KMS-11 (cell line): Measurements from ENCODE around the gene SH2D1A.
"Not testable (repeated sequence)": the region's sequence is repeated elsewhere in the genome, so short reads cannot be mapped to it uniquely, and the experiment has no call there.

Experiments used
- H2AFZ ChIP-seq: fragments of 200-600 bp; sonication (generic); 2 replicates; pipeline ENCODE4 v1.6.1; 2016; ENCODE audit warnings: antibody characterized with exemption, mixed run types, low read depth
- H3K27ac ChIP-seq: fragments of 200-600 bp; sonication (generic); 2 replicates; pipeline ENCODE4 v1.6.1; 2016; ENCODE audit warnings: mild to moderate bottlenecking, mixed run types
- H3K27me3 ChIP-seq: fragments of 200-600 bp; sonication (generic); 2 replicates; pipeline ENCODE4 v1.6.1; 2017; ENCODE audit warnings: mild to moderate bottlenecking, low read depth, mixed run types, moderate library complexity; ENCODE audit not compliant: insufficient read depth
- H3K36me3 ChIP-seq: fragments of 200-600 bp; sonication (generic); 2 replicates; pipeline ENCODE4 v1.6.1; 2017; ENCODE audit warnings: mild to moderate bottlenecking, mixed run types; ENCODE audit not compliant: insufficient read depth
- H3K4me1 ChIP-seq: fragments of 200-600 bp; sonication (generic); 2 replicates; pipeline ENCODE4 v1.6.1; 2016; ENCODE audit warnings: mild to moderate bottlenecking, low read depth, mixed run types; ENCODE audit not compliant: poor library complexity, severe bottlenecking
- H3K4me2 ChIP-seq: fragments of 200-600 bp; sonication (generic); 2 replicates; pipeline ENCODE4 v1.7.0; 2016; ENCODE audit warnings: mild to moderate bottlenecking, mixed run types
- H3K4me3 ChIP-seq: fragments of 200-600 bp; sonication (generic); IDR thresholded peaks from 2 replicates; pipeline ENCODE4 v1.6.1; 2017; ENCODE audit warnings: low read depth, low read length, mixed read lengths; ENCODE audit not compliant: insufficient read depth
- H3K79me2 ChIP-seq: fragments of 200-600 bp; sonication (generic); 2 replicates; pipeline ENCODE4 v1.6.1; 2016; ENCODE audit warnings: low read depth, mixed run types; ENCODE audit not compliant: insufficient read depth
- H3K9ac ChIP-seq: fragments of 200-600 bp; sonication (generic); 2 replicates; pipeline ENCODE4 v1.6.1; 2016; ENCODE audit warnings: mild to moderate bottlenecking, mixed run types
- H4K20me1 ChIP-seq: fragments of 200-600 bp; sonication (generic); 2 replicates; pipeline ENCODE4 v1.6.1; 2016; ENCODE audit warnings: mild to moderate bottlenecking, mixed run types; ENCODE audit not compliant: insufficient read depth
- CTCF ChIP-seq: fragments of 200-600 bp; sonication (generic); conservative IDR thresholded peaks from 2 replicates; pipeline ENCODE4 v1.6.1; 2017; ENCODE audit warnings: low read depth, mild to moderate bottlenecking, antibody characterized with exemption, low read length, moderate library complexity, mixed read lengths

Gene SH2D1A

GRCh38 chrX:124328765-124329164, 17.6 kb upstream of the SH2D1A start:
- Histone ChIP-seq H3K27me3 (no peaks in the 10 kb centered on the region), H4K20me1 (no peaks in the 10 kb centered on the region)

GRCh38 chrX:124332481-124333424, 13.6 kb upstream of the SH2D1A start, which contains the start of gene TEX13D:
TSS of gene TEX13D (plus strand) at chrX:124332660. CDS start at chrX:124332918, 258 bp downstream.
- H3K4me2 ChIP-seq, result no peak within 1 kb of the TSS
- no peaks in the 10 kb centered on the region for H3K27me3 ChIP-seq
- no peak within 1 kb of the TSS for H3K27ac ChIP-seq
- TF ChIP-seq CTCF, result no peak
- H3K79me2 ChIP-seq, result no peaks in the 10 kb centered on the region
- no peak within 1 kb of the TSS for H3K4me3 ChIP-seq
- H3K36me3 ChIP-seq, result no peaks in the 10 kb centered on the region
- no peaks in the 10 kb centered on the region for H3K4me1 ChIP-seq
- H2AFZ ChIP-seq, result no peak within 1 kb of the TSS
- H3K9ac ChIP-seq, result no peak within 1 kb of the TSS
- no peaks in the 10 kb centered on the region for H4K20me1 ChIP-seq

More at GRCh38 chrX:124328765-124329164, 17.6 kb upstream of the SH2D1A start:
- no peak overlapping the region for H3K27ac ChIP-seq
- no peaks in the 10 kb centered on the region for H3K4me1 ChIP-seq
- TF ChIP-seq CTCF, result no peak
- no peak overlapping the region for H3K4me2 ChIP-seq
- no peaks in the 10 kb centered on the region for H3K36me3 ChIP-seq
- H3K79me2 ChIP-seq, result no peaks in the 10 kb centered on the region
- H3K9ac ChIP-seq, result no peak overlapping the region
- no peak overlapping the region for H3K4me3 ChIP-seq
- no peak overlapping the region for H2AFZ ChIP-seq

GRCh38 chrX:124333862-124334261, 12.5 kb upstream of the SH2D1A start:
- Histone ChIP-seq H3K79me2 (no peaks in the 10 kb centered on the region), H3K4me2 (no peak overlapping the region), H3K36me3 (no peaks in the 10 kb centered on the region), H4K20me1 (no peaks in the 10 kb centered on the region), H3K27me3 (no peaks in the 10 kb centered on the region), H3K27ac (no peak overlapping the region), H2AFZ (no peak overlapping the region), H3K4me1 (no peaks in the 10 kb centered on the region), H3K9ac (no peak overlapping the region), H3K4me3 (no peak overlapping the region)
- no peak for TF ChIP-seq CTCF

GRCh38 chrX:124334555-124334954, 11.8 kb upstream of the SH2D1A start:
- H3K36me3 ChIP-seq, H3K4me2 ChIP-seq, H3K9ac ChIP-seq, H3K4me3 ChIP-seq, H2AFZ ChIP-seq, H4K20me1 ChIP-seq, H3K4me1 ChIP-seq, H3K27ac ChIP-seq, H3K79me2 ChIP-seq, H3K27me3 ChIP-seq: not testable (repeated sequence)

GRCh38 chrX:124335598-124335997, 10.8 kb upstream of the SH2D1A start:
- Histone ChIP-seq H3K27me3 (no peaks in the 10 kb centered on the region), H4K20me1 (no peaks in the 10 kb centered on the region), H2AFZ (no peak overlapping the region), H3K4me3 (no peak overlapping the region), H3K79me2 (no peaks in the 10 kb centered on the region), H3K4me2 (no peak overlapping the region), H3K9ac (no peak overlapping the region), H3K36me3 (no peaks in the 10 kb centered on the region), H3K27ac (no peak overlapping the region), H3K4me1 (no peaks in the 10 kb centered on the region)
- TF ChIP-seq CTCF, result no peak
